Measurements from ENCODE around the gene TPI1.
A peak's percentile ranks its signal among the peaks of the same experiment; 100 is the strongest.

TPI1 gene

GRCh38 chr12:6821591-6822425 lies 45.5 kb upstream of the TPI1 start, which contains the start of gene GPR162:
GPR162 (plus strand) TSS chr12:6821821; CDS start chr12:6823899, 2,078 bp downstream.
- no peak within 1 kb of the TSS for H3K27ac ChIP-seq (ENCODE audit: insufficient read depth in 1 of 2, low read depth in 1 of 2, low read length in 2 of 2, poor library complexity in 1 of 2, severe bottlenecking in 2 of 2)
- H3K4me1 ChIP-seq (ENCODE audit: control extremely low read depth in 1 of 4, control insufficient read depth in 4 of 4, insufficient read depth in 4 of 4, low read length in 3 of 4), result peaks cover 0 to 22% (median 19%) of the 10 kb centered on the region in 4 experiments
- whole genome bisulfite sequencing (ENCODE audit: insufficient coverage), result 0% methylated on average over 10 of the region's 28 CpGs
- DNase-seq, result peak; percentile 29 to 59 (median 53)
- POLR2A ChIA-PET, result interaction anchor here (1.1 to 1.2 kb wide), 2 partner anchors 35 to 69 kb away, joined by 7 to 10 read pairs; partner anchors contain the start of gene MLF2
- CTCF ChIA-PET, result interaction anchor here (0.7 to 13.0 kb wide), 13 partner anchors 10 to 203 kb away, joined by 3 to 97 read pairs (median 4); partner anchors contain the start of genes CD4, MLF2 and PTMS
- H3K4me3 ChIP-seq (ENCODE audit: control insufficient read depth in 1 of 7, extremely low read depth in 1 of 7, insufficient read depth in 4 of 7, low read depth in 2 of 7, low read length in 6 of 7), result peak within 1 kb of the TSS in 6 of 7 experiments; percentile 39 to 72 (median 57)
- no peaks in the 10 kb centered on the region for H3K27me3 ChIP-seq (replicated peaks in 2 of 5; ENCODE audit: control insufficient read depth in 4 of 5, insufficient read depth in 5 of 5, low read length in 4 of 5)
- no peaks in the 10 kb centered on the region for H3K9me3 ChIP-seq (ENCODE audit: control extremely low read depth in 1 of 5, control insufficient read depth in 4 of 5, insufficient read depth in 2 of 5, low read depth in 1 of 5, low read length in 4 of 5)
- no peaks in the 10 kb centered on the region for H3K36me3 ChIP-seq (ENCODE audit: control insufficient read depth in 4 of 4, insufficient read depth in 4 of 4, low read length in 3 of 4)

- no peak overlapping the region for H3K27ac ChIP-seq (ENCODE audit: insufficient read depth in 1 of 2, low read depth in 1 of 2, low read length in 2 of 2, poor library complexity in 1 of 2, severe bottlenecking in 2 of 2)
- ChIA-PET CTCF (interaction anchor here (0.9 to 13.0 kb wide), 12 partner anchors 11 to 246 kb away, joined by 3 to 97 read pairs (median 8); partner anchors contain the start of genes CD4, MLF2 and PTMS), POLR2A (interaction anchor here (0.6 to 1.2 kb wide), 3 partner anchors 35 to 352 kb away, joined by 3 to 10 read pairs (median 7); partner anchors contain the start of gene MLF2)
- peaks cover 0 to 29% (median 24%) of the 10 kb centered on the region in 4 experiments for H3K4me1 ChIP-seq (ENCODE audit: control extremely low read depth in 1 of 4, control insufficient read depth in 4 of 4, insufficient read depth in 4 of 4, low read length in 3 of 4)
- peak overlapping the region in 3 of 7 experiments; percentile 37 to 72 (median 61) for H3K4me3 ChIP-seq (ENCODE audit: control insufficient read depth in 1 of 7, extremely low read depth in 1 of 7, insufficient read depth in 4 of 7, low read depth in 2 of 7, low read length in 6 of 7)
- H3K27me3 ChIP-seq (replicated peaks in 2 of 5; ENCODE audit: control insufficient read depth in 4 of 5, insufficient read depth in 5 of 5, low read length in 4 of 5), result no peaks in the 10 kb centered on the region
- no peak for DNase-seq
- no peaks in the 10 kb centered on the region for H3K36me3 ChIP-seq (ENCODE audit: control insufficient read depth in 4 of 4, insufficient read depth in 4 of 4, low read length in 3 of 4)
- no peaks in the 10 kb centered on the region for H3K9me3 ChIP-seq (ENCODE audit: control extremely low read depth in 1 of 5, control insufficient read depth in 4 of 5, insufficient read depth in 2 of 5, low read depth in 1 of 5, low read length in 4 of 5)
- 83% methylated on average over 3 of the region's 7 CpGs for WGBS (ENCODE audit: insufficient coverage)
Observed at GRCh38 chr12:6822426-6823135, 44.8 kb upstream of the TPI1 start.

GRCh38 chr12:6823182-6824084 lies 43.9 kb upstream of the TPI1 start:
- no peaks in the 10 kb centered on the region for H3K27me3 ChIP-seq (replicated peaks in 2 of 5; ENCODE audit: control insufficient read depth in 4 of 5, insufficient read depth in 5 of 5, low read length in 4 of 5)
- no peak overlapping the region for H3K27ac ChIP-seq (ENCODE audit: insufficient read depth in 1 of 2, low read depth in 1 of 2, low read length in 2 of 2, poor library complexity in 1 of 2, severe bottlenecking in 2 of 2)
- WGBS (ENCODE audit: insufficient coverage), result 94% methylated on average over 3 of the region's 12 CpGs
- H3K4me1 ChIP-seq (ENCODE audit: control extremely low read depth in 1 of 4, control insufficient read depth in 4 of 4, insufficient read depth in 4 of 4, low read length in 3 of 4), result peaks cover 0 to 33% (median 29%) of the 10 kb centered on the region in 4 experiments
- DNase-seq, result no peak
- ChIA-PET CTCF (interaction anchor here (1.0 to 13.0 kb wide), 18 partner anchors 11 to 245 kb away, joined by 3 to 97 read pairs (median 4); partner anchors contain the start of genes CD4, LAG3, MLF2 and PTMS), POLR2A (no interaction called here)
- H3K36me3 ChIP-seq (ENCODE audit: control insufficient read depth in 4 of 4, insufficient read depth in 4 of 4, low read length in 3 of 4), result no peaks in the 10 kb centered on the region
- no peak overlapping the region for H3K4me3 ChIP-seq (ENCODE audit: control insufficient read depth in 1 of 7, extremely low read depth in 1 of 7, insufficient read depth in 4 of 7, low read depth in 2 of 7, low read length in 6 of 7)
- H3K9me3 ChIP-seq (ENCODE audit: control extremely low read depth in 1 of 5, control insufficient read depth in 4 of 5, insufficient read depth in 2 of 5, low read depth in 1 of 5, low read length in 4 of 5), result no peaks in the 10 kb centered on the region

- Histone ChIP-seq H3K36me3 (ENCODE audit: control insufficient read depth in 4 of 4, insufficient read depth in 4 of 4, low read length in 3 of 4) (no peaks in the 10 kb centered on the region), H3K9me3 (ENCODE audit: control extremely low read depth in 1 of 5, control insufficient read depth in 4 of 5, insufficient read depth in 2 of 5, low read depth in 1 of 5, low read length in 4 of 5) (no peaks in the 10 kb centered on the region), H3K27me3 (replicated peaks in 2 of 5; ENCODE audit: control insufficient read depth in 4 of 5, insufficient read depth in 5 of 5, low read length in 4 of 5) (peaks cover 0 to under 1% (median 0%) of the 10 kb centered on the region in 5 experiments), H3K4me3 (ENCODE audit: control insufficient read depth in 1 of 7, extremely low read depth in 1 of 7, insufficient read depth in 4 of 7, low read depth in 2 of 7, low read length in 6 of 7) (no peak overlapping the region), H3K4me1 (ENCODE audit: control extremely low read depth in 1 of 4, control insufficient read depth in 4 of 4, insufficient read depth in 4 of 4, low read length in 3 of 4) (peaks cover 0 to 38% (median 36%) of the 10 kb centered on the region in 4 experiments), H3K27ac (ENCODE audit: insufficient read depth in 1 of 2, low read depth in 1 of 2, low read length in 2 of 2, poor library complexity in 1 of 2, severe bottlenecking in 2 of 2) (no peak overlapping the region)
- DNase-seq, result no peak
- ChIA-PET CTCF (interaction anchor here (1.0 to 13.0 kb wide), 26 partner anchors 10 to 245 kb away, joined by 3 to 97 read pairs (median 7); partner anchors contain the start of genes CD4, CDCA3, LAG3 and MLF2), POLR2A (no interaction called here)
- 97% methylated on average over 29 of the region's 37 CpGs for WGBS (ENCODE audit: insufficient coverage)
Observed at GRCh38 chr12:6824085-6824775, 43.1 kb upstream of the TPI1 start.

- H3K4me3 ChIP-seq (ENCODE audit: control insufficient read depth in 1 of 7, extremely low read depth in 1 of 7, insufficient read depth in 4 of 7, low read depth in 2 of 7, low read length in 6 of 7), result no peak overlapping the region
- ChIA-PET POLR2A (interaction anchor here (1.8 kb wide), 1 partner anchor 73 kb away, joined by 6 read pairs; the partner anchor contains the start of gene MLF2), CTCF (interaction anchor here (0.9 to 13.0 kb wide), 25 partner anchors 9 to 204 kb away, joined by 3 to 97 read pairs (median 7); partner anchors contain the start of genes CD4, CDCA3, LAG3 and MLF2)
- H3K36me3 ChIP-seq (ENCODE audit: control insufficient read depth in 4 of 4, insufficient read depth in 4 of 4, low read length in 3 of 4), result no peaks in the 10 kb centered on the region
- peaks cover 0 to 5% (median 0%) of the 10 kb centered on the region in 5 experiments for H3K27me3 ChIP-seq (replicated peaks in 2 of 5; ENCODE audit: control insufficient read depth in 4 of 5, insufficient read depth in 5 of 5, low read length in 4 of 5)
- H3K4me1 ChIP-seq (ENCODE audit: control extremely low read depth in 1 of 4, control insufficient read depth in 4 of 4, insufficient read depth in 4 of 4, low read length in 3 of 4), result peaks cover 0 to 45% (median 41%) of the 10 kb centered on the region in 4 experiments
- no peak for DNase-seq
- no peak overlapping the region for H3K27ac ChIP-seq (ENCODE audit: insufficient read depth in 1 of 2, low read depth in 1 of 2, low read length in 2 of 2, poor library complexity in 1 of 2, severe bottlenecking in 2 of 2)
- WGBS (ENCODE audit: insufficient coverage), result 73% methylated on average over 11 of the region's 12 CpGs
- H3K9me3 ChIP-seq (ENCODE audit: control extremely low read depth in 1 of 5, control insufficient read depth in 4 of 5, insufficient read depth in 2 of 5, low read depth in 1 of 5, low read length in 4 of 5), result no peaks in the 10 kb centered on the region
Observed at GRCh38 chr12:6824901-6825381, 42.4 kb upstream of the TPI1 start.

Measured in common myeloid progenitor, CD34-positive (primary cell).